Measurements from ENCODE around the gene RNF25.
A peak's percentile ranks its signal among the peaks of the same experiment; 100 is the strongest.

RNF25 gene, protein sequence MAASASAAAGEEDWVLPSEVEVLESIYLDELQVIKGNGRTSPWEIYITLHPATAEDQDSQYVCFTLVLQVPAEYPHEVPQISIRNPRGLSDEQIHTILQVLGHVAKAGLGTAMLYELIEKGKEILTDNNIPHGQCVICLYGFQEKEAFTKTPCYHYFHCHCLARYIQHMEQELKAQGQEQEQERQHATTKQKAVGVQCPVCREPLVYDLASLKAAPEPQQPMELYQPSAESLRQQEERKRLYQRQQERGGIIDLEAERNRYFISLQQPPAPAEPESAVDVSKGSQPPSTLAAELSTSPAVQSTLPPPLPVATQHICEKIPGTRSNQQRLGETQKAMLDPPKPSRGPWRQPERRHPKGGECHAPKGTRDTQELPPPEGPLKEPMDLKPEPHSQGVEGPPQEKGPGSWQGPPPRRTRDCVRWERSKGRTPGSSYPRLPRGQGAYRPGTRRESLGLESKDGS

GRCh38 chr2:218671654-218672566, at the start of gene RNF25, which contains the start of gene STK36:
RNF25 (minus strand) TSS chr2:218672002; CDS start chr2:218671970, 32 bp downstream.
STK36 (plus strand) TSS chr2:218672086; CDS start chr2:218672830, 744 bp downstream.
- peak; percentile 82 for DNase-seq (ENCODE audit: low spot score)

GRCh38 chr2:218721488-218721887, 49.7 kb upstream of the RNF25 start:
- no peak for DNase-seq (ENCODE audit: low spot score)

- no peak for DNase-seq (ENCODE audit: low spot score)
Measured at GRCh38 chr2:218720048-218721041, 48.5 kb upstream of the RNF25 start.

GRCh38 chr2:218719457-218719856, 47.7 kb upstream of the RNF25 start:
- no peak for DNase-seq (ENCODE audit: low spot score)

DNA sequence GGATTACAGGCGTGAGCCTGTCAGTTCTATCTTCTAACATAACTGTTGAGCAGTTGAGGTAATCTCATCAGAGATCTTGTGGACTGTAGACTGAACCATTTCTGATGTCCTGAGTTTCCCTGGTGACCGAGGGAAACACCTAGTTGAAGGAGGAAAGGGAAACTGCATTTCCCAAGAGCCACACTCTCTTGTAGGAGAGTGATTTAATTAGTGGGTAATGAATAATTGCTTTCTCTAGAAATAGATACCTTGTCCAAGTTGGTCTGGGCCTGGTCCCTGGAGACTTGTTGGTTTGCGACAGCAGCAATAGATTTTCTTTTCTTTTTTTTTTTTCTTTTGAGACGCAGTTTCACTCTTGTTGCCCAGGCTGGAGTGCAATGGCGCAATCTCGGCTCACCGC, 46.3 kb upstream of the RNF25 start:
- DNase-seq (ENCODE audit: low spot score) = no peak

- DNase-seq (ENCODE audit: low spot score) = no peak
Measured at GRCh38 chr2:218717262-218717661, 45.5 kb upstream of the RNF25 start.

DNA sequence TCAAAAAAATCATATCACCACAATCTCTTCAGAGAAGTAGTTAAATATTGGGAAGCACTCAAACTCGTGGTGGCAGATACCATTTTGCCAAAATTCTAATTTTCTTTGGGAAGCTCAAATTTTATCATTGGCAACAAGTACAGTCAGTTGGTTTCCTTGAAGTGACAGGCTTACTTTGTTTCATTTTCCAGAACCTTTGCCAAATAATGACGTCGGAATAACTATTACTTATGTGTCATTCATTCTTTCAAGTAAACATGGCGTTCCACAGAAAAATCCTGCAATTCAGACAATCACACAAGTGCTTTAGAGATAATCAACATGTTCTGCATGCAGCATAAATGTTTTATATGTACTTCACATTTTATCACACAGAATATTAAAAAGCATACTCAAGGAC, 44.3 kb upstream of the RNF25 start:
- DNase-seq (ENCODE audit: low spot score) = no peak

DNA sequence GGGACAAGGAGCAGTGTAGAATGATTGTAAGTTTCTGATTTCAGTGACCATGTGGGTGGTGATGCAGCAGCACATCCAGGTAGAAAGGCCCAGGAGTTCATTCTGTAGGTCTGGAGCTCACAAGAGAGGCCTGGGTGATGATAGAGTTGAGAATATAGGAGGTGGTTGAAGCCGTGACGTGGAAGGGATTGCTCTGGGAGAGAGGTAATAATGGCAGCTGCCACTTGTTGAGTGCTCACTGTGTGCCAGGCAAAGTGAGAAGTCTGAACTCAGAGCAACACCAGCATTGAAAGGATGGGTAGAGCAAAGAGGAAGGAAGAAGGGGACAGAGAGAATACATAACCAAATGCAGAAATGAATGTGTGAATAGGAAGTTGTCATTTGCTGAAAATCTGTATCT, 42.1 kb upstream of the RNF25 start:
- no peak for DNase-seq (ENCODE audit: low spot score)

GRCh38 chr2:218711550-218711929, 39.7 kb upstream of the RNF25 start:
- no peak for DNase-seq (ENCODE audit: low spot score)

DNA sequence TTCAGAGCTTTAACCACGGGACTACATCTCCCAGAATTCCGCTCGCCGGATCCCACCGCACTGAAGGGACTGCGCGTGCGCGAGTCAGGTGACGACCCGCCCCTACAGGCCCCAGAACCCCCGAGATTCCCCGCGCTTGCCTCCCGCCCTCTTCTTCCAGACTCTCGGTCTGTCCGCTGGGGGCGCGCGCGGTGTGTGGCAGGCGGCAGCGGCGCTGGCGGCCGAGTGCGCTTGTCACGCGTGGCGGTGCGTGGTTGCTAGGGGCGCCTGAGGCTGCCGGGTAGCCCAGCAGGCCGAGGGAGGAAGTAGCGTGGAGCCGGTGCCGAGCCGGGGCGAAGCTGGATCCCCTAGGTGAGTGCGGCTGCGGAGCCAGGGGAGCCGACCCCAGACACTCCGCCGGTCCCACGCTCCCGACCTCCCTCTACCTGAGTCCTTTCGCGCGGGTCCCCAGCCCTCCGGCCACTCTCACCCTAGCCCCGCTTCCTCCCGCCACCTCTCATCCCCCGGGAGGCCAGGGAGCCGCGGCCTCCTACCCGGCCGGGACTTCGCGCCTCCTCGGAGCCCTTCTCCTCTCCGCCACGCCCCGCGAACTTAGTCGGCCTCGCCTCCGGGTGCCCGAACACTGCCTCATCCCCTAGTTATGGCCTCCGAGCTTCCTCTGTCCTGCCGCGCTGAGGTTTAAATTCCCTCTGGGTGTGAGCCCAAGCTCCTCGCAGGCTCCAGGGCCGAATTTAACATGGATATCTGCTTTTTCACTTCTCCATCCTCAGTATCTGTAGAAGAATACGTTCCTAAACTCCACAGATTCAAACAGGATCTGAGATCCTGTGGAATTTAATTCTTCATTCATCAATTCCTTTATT, 39.1 kb upstream of the RNF25 start, which contains the start of gene TTLL4:
Gene TTLL4 (plus strand): TSS at position 149 of the 863 bp plus-strand sequence. CDS start 26,842 bp downstream, outside the sequence.
- DNase-seq (ENCODE audit: low spot score) = peak; percentile 98

DNA sequence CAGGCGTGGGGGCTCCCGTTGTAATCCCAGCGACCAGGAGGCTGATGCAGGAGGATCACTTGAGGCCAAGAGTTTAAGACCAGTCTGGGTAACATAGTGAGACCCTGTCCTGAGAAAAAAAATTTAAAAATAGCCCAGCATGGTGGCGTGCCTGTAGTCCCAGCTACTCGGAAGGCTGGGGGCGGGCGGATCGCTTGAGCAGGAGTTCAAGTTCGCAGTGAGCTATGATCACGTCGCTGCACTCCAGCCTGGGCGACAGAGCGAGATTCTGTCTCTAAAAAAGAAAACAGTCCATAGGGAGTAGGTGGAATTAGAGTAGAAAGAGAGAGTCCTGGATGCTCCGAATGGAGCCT, 38.5 kb upstream of the RNF25 start:
- no peak for DNase-seq (ENCODE audit: low spot score)

GRCh38 chr2:218709908-218710307, 38.1 kb upstream of the RNF25 start:
- no peak for DNase-seq (ENCODE audit: low spot score)

- no peak for DNase-seq (ENCODE audit: low spot score)
Measured at GRCh38 chr2:218708086-218708485, 36.3 kb upstream of the RNF25 start.

DNA sequence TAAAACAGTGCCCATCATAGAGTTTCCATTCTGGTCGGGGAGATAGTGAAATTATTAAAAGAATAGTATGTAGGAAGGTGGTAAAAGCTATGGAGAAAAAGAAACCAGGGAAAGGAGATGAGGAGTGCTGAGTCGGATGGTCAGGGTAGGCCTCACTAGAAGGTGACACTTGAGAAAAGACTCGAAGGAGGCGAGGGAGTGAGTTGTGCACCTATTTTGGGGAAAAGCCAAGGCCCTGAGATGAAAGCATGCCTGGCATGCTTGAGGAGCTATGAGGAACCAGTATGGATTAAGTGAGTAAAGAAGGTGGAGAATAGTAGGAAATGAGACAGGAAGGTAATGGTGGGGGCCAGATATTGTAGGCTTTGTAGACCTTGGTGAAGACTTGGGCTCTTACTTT, 31.5 kb upstream of the RNF25 start:
- no peak for DNase-seq (ENCODE audit: low spot score)

DNA sequence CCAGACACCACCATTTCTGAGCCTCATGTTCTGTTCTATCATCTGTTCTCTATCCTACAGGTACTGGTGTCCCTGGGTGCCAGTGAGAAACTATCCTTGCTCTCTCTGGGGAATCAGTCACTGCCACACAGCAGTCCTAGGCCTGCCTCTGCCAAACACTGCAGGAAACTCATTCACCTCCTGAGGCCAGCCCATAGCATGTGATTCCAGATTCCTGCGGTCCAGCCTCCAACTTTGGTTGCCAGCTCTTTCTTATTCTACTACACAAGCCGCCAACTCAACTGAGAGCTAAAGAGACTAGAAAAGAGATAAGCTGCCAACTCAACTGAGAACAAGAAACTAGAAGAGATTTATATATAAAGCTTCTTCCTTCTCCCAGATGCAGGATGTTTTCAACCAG, 30.0 kb upstream of the RNF25 start:
- no peak for DNase-seq (ENCODE audit: low spot score)

DNA sequence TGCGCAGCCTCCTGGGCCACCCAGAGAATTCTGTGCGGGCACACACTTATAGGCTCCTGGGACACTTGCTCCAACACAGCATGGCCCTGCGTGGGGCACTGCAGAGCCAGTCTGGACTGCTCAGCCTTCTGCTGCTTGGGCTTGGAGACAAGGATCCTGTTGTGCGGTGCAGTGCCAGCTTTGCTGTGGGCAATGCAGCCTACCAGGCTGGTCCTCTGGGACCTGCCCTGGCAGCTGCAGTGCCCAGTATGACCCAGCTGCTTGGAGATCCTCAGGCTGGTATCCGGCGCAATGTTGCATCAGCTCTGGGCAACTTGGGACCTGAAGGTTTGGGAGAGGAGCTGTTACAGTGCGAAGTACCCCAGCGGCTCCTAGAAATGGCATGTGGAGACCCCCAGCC, 27.1 kb upstream of the RNF25 start:
- no peak for DNase-seq (ENCODE audit: low spot score)

GRCh38 chr2:218694405-218695145, 22.8 kb upstream of the RNF25 start:
- DNase-seq (ENCODE audit: low spot score) = no peak

DNA sequence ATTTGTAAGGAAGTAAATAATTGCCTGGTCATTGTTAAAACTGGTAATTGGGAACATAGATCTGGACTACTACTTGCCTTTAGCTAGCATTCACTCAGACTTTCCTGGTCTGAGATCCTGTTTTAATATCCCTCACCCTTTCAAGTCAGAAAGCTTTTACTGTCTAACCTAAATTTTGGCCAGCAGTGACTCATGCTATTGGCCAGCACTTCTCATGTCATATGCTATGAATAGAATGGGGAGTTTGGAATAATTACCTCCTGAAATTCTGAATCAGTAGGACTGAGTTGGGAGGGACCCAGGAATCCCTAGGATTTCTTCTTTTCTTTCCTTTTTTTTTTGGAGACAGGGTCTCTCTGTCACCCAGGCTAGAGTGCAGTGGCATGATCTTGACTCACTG, 19.4 kb upstream of the RNF25 start:
- no peak for DNase-seq (ENCODE audit: low spot score)

DNA sequence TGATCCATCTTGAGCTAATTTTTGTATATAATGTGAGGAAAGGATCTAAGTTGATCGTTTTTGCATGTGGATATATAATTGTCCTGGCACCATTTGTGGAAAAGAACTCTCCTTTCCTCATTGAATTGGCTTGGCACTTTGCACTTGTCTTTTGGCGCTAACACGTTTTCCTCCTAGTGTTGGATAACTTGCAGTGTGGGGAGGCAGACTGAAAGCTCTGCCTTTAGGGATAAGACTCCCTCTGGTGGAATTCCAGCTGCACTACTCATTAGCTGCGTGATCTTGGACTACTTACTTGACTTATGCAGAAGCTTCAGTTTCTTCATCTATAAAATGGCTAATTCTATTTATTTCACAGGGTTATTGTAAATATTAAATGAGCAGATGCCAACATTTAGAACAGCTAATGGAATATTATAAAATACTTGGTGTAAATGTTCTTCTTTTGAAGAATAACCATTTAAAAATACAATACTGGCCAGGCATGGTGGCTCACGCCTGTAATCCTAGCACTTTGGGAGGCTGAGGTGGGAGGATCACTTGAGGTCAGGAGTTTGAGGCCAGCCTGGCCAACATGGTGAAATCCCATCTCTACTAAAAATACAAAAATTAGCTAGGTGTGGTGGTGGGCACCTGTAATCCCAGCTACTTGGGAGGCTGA, 15.7 kb upstream of the RNF25 start:
- DNase-seq (ENCODE audit: low spot score) = peak; percentile 47

All from CD4-positive, alpha-beta T cell treated with Interleukin-2 at 100 ng/mL for 4 hours (primary cell).